ENCODE measurements around the gene SIAH2.
A peak's percentile ranks its signal among the peaks of the same experiment; 100 is the strongest.

The SIAH2 gene

DNA sequence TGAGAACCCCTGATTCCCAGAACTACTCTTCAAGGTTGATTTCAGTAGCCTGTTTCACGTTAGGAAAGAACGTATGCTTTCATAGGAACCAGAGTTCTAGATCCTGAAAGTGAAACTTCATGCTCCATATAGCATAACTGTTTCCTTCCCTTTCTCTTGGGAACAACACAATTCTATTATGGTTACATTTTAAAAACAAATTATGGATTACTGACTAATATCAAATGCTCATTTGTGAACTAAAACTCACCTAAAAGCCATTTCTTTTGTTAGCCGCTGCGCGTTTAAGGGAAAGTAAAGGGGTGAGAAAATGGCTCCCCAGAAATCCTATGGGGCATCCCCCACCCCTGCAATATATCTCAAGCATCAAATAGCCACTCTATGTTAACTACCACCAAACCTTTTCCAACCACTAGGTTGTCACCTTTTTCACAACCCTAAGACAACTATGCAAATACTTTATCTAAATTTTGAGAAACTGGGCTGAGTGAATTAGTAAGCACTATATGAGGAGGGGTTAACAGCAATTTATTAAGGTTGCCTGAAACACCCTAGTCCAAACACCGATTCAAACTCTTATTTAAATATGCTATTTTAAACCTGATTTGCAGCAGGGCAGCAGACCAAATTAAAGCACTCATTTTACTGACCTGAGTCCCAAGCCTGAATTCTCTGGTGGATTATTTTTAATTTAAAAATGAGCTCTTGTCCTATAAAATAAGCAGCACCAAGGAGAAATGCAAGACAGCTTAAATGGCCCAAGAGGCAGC lies 2.4 kb downstream of the SIAH2 start:
- no peak overlapping the region for H3K27ac ChIP-seq (ENCODE audit: low read depth, low read length)
- H3K9me3 ChIP-seq (ENCODE audit: control insufficient read depth, insufficient read depth, low read depth, low read length): no peaks in the 10 kb centered on the region
- no peak overlapping the region for H3K9ac ChIP-seq (ENCODE audit: low read length)
- H3K4me1 ChIP-seq (ENCODE audit: control insufficient read depth, insufficient read depth, low read length): peaks cover 32% of the 10 kb centered on the region
- H3K4me3 ChIP-seq (ENCODE audit: low read depth, low read length): peak overlapping the region; percentile 86
- H3K36me3 ChIP-seq (ENCODE audit: control insufficient read depth, insufficient read depth, low read length): no peaks in the 10 kb centered on the region; the same call in 1 of the 2 replicates
- H3K27me3 ChIP-seq (ENCODE audit: control insufficient read depth, insufficient read depth, low read length): peaks cover 20% of the 10 kb centered on the region

DNA sequence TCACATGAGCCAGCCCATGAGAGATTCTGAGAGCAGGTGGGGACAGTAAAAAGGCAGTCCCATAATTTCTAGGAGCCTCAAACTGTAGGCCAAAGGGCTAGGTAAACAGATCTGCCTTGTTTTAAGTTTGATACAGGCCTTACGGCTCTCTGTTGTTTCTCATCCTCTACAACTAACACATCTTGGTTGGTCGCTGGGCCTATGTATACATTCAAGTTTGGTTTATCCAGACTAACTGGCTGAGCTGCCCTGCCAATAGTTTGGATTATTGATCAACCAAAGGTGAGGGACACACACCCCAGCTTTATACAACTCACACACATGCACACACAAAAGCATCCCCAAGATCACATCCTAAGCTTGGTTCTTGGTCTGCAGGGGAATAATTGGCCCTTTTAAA lies 3.0 kb downstream of the SIAH2 start:
- Histone ChIP-seq H3K36me3 (ENCODE audit: control insufficient read depth, insufficient read depth, low read length) (no peaks in the 10 kb centered on the region; the same call in 1 of the 2 replicates), H3K27me3 (ENCODE audit: control insufficient read depth, insufficient read depth, low read length) (peaks cover 20% of the 10 kb centered on the region), H3K4me3 (ENCODE audit: low read depth, low read length) (no peak overlapping the region), H3K27ac (ENCODE audit: low read depth, low read length) (no peak overlapping the region), H3K9me3 (ENCODE audit: control insufficient read depth, insufficient read depth, low read depth, low read length) (no peaks in the 10 kb centered on the region), H3K9ac (ENCODE audit: low read length) (no peak overlapping the region), H3K4me1 (ENCODE audit: control insufficient read depth, insufficient read depth, low read length) (peaks cover 29% of the 10 kb centered on the region)

DNA sequence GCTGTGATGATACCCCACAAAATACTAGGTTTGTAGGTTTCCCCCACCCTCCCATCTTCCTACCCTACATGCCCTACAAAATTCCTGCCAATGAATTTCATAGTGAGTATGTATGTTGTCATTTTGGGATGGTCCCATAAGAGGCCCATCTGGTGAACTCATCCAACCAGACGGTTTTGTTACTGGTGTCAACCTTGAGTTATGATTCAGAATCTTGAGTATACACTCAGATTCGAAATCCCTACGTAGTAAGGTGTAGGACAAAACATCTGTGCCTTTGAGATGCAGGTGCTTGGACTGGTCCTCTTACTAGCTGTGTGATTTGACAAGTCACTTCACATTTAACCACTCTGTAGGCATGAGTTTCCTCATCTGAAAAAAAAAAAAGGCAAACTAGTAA lies 3.6 kb downstream of the SIAH2 start:
- no peak overlapping the region for H3K27ac ChIP-seq (ENCODE audit: low read depth, low read length)
- H3K9ac ChIP-seq (ENCODE audit: low read length): no peak overlapping the region
- H3K9me3 ChIP-seq (ENCODE audit: control insufficient read depth, insufficient read depth, low read depth, low read length): no peaks in the 10 kb centered on the region
- no peaks in the 10 kb centered on the region; the same call in 1 of the 2 replicates for H3K36me3 ChIP-seq (ENCODE audit: control insufficient read depth, insufficient read depth, low read length)
- no peak overlapping the region for H3K4me3 ChIP-seq (ENCODE audit: low read depth, low read length)
- H3K4me1 ChIP-seq (ENCODE audit: control insufficient read depth, insufficient read depth, low read length): peaks cover 25% of the 10 kb centered on the region
- H3K27me3 ChIP-seq (ENCODE audit: control insufficient read depth, insufficient read depth, low read length): peaks cover 15% of the 10 kb centered on the region

DNA sequence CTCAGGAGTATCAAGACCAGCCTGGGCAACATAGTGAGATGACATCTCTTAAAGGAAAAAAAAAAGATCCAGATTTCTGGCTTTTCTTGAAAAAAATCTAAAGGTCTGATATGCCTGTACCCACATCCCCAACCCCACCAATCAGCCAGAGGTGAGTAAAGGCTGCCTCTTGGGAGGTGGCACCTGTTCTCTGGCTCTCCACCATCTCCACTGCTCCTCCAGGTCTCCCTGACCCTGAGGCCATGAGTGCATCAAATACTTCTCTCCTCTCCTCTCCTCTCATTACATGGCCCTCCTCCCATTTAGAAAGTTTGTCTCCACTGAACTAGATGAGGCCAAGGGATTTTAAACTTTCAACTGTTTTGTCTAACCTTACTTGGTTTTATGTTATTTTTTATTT lies 5.2 kb downstream of the SIAH2 start:
- Histone ChIP-seq H3K9ac (ENCODE audit: low read length) (no peak overlapping the region), H3K4me1 (ENCODE audit: control insufficient read depth, insufficient read depth, low read length) (peaks cover 21% of the 10 kb centered on the region), H3K9me3 (ENCODE audit: control insufficient read depth, insufficient read depth, low read depth, low read length) (no peaks in the 10 kb centered on the region), H3K27ac (ENCODE audit: low read depth, low read length) (no peak overlapping the region), H3K36me3 (ENCODE audit: control insufficient read depth, insufficient read depth, low read length) (peaks cover 5% of the 10 kb centered on the region; the same call in 1 of the 2 replicates), H3K4me3 (ENCODE audit: low read depth, low read length) (no peak overlapping the region), H3K27me3 (ENCODE audit: control insufficient read depth, insufficient read depth, low read length) (peaks cover 8% of the 10 kb centered on the region)

DNA sequence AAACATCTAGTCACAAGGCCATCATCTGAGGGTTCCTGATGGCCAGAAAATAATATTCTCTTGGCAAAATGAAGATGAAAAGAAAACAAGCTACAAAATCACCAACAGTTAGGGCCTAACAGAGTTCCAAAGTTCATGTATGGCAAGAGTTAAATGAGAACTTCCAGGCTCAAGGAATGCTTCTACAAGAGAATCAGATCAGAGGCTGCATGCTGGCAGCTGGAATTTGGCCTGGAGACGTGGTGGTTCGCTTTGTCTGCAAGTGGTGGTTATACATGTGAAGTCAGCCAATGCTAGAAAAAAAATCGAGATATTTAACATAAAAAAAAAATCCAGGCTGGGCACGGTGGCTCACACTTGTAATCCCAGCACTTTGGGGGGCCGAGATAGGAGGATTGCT lies 5.6 kb downstream of the SIAH2 start:
- Histone ChIP-seq H3K9me3 (ENCODE audit: control insufficient read depth, insufficient read depth, low read depth, low read length) (no peaks in the 10 kb centered on the region), H3K27me3 (ENCODE audit: control insufficient read depth, insufficient read depth, low read length) (peaks cover 7% of the 10 kb centered on the region), H3K9ac (ENCODE audit: low read length) (no peak overlapping the region), H3K36me3 (ENCODE audit: control insufficient read depth, insufficient read depth, low read length) (peaks cover 7% of the 10 kb centered on the region; the same call in 1 of the 2 replicates), H3K27ac (ENCODE audit: low read depth, low read length) (no peak overlapping the region), H3K4me3 (ENCODE audit: low read depth, low read length) (no peak overlapping the region), H3K4me1 (ENCODE audit: control insufficient read depth, insufficient read depth, low read length) (peaks cover 21% of the 10 kb centered on the region)

DNA sequence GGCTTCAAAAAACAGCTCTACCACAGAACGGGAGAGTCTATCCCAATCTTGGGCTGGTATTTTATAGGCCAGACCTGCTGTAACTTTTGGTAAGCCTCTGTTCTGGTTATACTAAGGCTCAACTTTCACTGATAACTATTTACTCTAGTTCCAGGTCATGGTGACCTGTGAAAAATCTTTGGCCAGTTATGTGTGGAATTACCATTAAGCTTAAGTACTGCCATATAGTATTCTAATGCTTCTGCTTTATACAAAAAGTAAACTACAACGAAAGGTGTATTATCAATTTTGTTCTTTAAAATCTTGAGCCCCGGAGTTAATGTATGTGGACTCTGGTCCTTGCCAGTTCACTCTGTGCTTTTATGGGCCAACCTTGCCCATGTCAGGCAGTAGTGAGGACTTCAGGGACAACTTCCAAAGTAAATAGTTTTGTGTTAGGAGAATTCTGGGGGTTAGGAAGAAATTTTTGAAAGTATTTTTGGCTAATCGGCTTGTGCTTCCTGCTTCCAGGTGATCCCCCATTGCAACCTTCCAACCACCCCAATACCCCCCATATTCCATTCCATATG lies 6.4 kb downstream of the SIAH2 start:
- Histone ChIP-seq H3K9ac (ENCODE audit: low read length) (no peak overlapping the region), H3K27ac (ENCODE audit: low read depth, low read length) (no peak overlapping the region)

DNA sequence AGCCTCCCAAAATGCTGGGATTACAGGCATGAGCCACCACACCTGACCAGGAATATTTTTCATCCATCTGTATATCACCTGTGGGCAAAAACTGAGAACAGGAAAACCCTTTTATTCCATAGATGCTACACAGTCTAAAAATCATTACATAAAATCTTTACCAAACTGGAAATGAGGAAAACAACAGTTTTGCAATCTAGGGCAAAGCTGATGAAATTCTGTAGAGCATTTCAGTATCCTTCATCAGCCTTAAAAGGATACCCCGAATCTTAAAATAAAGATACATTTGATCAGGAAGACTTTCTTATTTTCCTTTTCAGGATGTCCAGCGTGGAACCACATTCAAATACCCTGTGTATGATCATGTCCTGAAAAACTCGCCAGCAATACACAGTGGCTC lies 7.1 kb downstream of the SIAH2 start:
- no peaks in the 10 kb centered on the region for H3K9me3 ChIP-seq (ENCODE audit: control insufficient read depth, insufficient read depth, low read depth, low read length)
- H3K9ac ChIP-seq (ENCODE audit: low read length): no peak overlapping the region
- no peak overlapping the region for H3K27ac ChIP-seq (ENCODE audit: low read depth, low read length)
- peaks cover 21% of the 10 kb centered on the region for H3K4me1 ChIP-seq (ENCODE audit: control insufficient read depth, insufficient read depth, low read length)
- no peak overlapping the region for H3K4me3 ChIP-seq (ENCODE audit: low read depth, low read length)
- H3K36me3 ChIP-seq (ENCODE audit: control insufficient read depth, insufficient read depth, low read length): peaks cover 7% of the 10 kb centered on the region; the same call in 1 of the 2 replicates
- H3K27me3 ChIP-seq (ENCODE audit: control insufficient read depth, insufficient read depth, low read length): no peaks in the 10 kb centered on the region

More for the DNA sequence above, 6.4 kb downstream of the SIAH2 start:
- H3K9me3 ChIP-seq (ENCODE audit: control insufficient read depth, insufficient read depth, low read depth, low read length): no peaks in the 10 kb centered on the region
- peaks cover 27% of the 10 kb centered on the region for H3K4me1 ChIP-seq (ENCODE audit: control insufficient read depth, insufficient read depth, low read length)
- H3K36me3 ChIP-seq (ENCODE audit: control insufficient read depth, insufficient read depth, low read length): peaks cover 7% of the 10 kb centered on the region; the same call in 1 of the 2 replicates
- H3K4me3 ChIP-seq (ENCODE audit: low read depth, low read length): no peak overlapping the region
- H3K27me3 ChIP-seq (ENCODE audit: control insufficient read depth, insufficient read depth, low read length): no peaks in the 10 kb centered on the region; the same call in 1 of the 2 replicates

DNA sequence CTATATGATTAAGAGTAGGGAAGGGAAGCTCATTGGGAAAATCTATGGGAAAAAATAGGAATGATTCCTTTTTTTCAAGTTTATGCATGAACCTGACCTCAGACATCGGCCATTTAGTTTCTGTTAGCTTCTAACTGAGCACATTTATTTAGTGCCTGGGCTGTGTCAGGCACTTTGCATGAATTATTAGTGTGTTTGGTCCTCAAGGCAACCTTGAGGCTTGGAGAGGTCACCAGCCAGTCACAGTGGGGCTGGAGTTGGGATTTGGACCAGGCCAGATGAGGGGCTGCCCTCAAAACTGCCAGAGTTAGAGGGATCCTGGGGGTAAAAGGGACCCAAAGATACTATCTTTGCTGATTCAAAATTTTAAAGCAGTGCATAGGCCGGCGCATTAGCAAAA lies 8.1 kb downstream of the SIAH2 start:
- Histone ChIP-seq H3K36me3 (ENCODE audit: control insufficient read depth, insufficient read depth, low read length) (peaks cover 7% of the 10 kb centered on the region; the same call in 1 of the 2 replicates), H3K27me3 (ENCODE audit: control insufficient read depth, insufficient read depth, low read length) (no peaks in the 10 kb centered on the region), H3K27ac (ENCODE audit: low read depth, low read length) (no peak overlapping the region), H3K9me3 (ENCODE audit: control insufficient read depth, insufficient read depth, low read depth, low read length) (no peaks in the 10 kb centered on the region), H3K4me1 (ENCODE audit: control insufficient read depth, insufficient read depth, low read length) (peaks cover 14% of the 10 kb centered on the region), H3K9ac (ENCODE audit: low read length) (no peak overlapping the region), H3K4me3 (ENCODE audit: low read depth, low read length) (no peak overlapping the region)

DNA sequence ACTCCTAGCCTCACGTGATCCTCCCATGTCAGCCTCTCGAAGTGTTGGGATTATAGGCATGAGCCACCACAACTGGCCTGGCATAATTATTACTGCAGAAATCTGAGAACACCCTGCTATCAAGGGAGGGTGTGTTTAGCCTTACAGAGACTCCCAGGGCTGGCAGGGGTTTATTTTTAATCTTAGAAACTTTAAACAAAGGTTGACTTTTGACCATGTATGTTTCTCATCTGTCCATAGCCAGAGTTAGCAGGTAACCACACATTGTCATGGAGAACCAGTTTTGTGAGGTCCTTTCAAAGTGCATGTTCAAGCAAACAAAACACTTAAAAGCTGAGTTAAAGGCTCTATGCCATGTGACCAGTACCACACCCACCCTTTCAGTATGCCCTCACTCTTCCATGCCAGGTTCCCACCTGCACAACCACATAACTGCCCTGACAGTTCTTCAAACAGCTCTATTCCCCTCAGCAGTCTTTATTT lies 11.1 kb downstream of the SIAH2 start:
- no peaks in the 10 kb centered on the region for H3K9me3 ChIP-seq (ENCODE audit: control insufficient read depth, insufficient read depth, low read depth, low read length)
- H3K36me3 ChIP-seq (ENCODE audit: control insufficient read depth, insufficient read depth, low read length): 0 out of 2 replicates have a peak, but pooled peaks cover 7% of the 10 kb centered on the region
- H3K9ac ChIP-seq (ENCODE audit: low read length): no peak overlapping the region
- H3K4me1 ChIP-seq (ENCODE audit: control insufficient read depth, insufficient read depth, low read length): peaks cover 7% of the 10 kb centered on the region
- H3K4me3 ChIP-seq (ENCODE audit: low read depth, low read length): no peak overlapping the region
- H3K27me3 ChIP-seq (ENCODE audit: control insufficient read depth, insufficient read depth, low read length): no peaks in the 10 kb centered on the region
- H3K27ac ChIP-seq (ENCODE audit: low read depth, low read length): no peak overlapping the region

DNA sequence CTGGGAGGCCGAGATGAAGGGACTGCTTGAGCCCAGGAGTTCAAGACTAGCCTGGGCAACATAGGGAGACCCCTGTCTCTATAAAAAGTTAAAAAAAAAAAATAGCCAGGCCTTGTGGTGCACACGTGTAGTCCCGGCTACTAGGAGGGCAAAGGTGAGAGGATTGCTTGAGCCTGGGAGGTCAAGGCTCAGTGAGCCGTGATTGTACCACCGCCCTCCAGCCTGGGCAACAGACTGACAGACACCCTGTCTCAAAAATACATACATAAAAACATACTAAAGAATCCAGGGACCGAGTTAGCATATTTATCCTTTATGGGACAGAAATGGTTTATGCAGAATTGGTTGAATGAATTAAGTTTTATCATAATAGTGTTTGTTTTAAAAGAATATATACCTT lies 13.7 kb downstream of the SIAH2 start:
- Histone ChIP-seq H3K4me1 (ENCODE audit: control insufficient read depth, insufficient read depth, low read length) (peaks cover 7% of the 10 kb centered on the region), H3K4me3 (ENCODE audit: low read depth, low read length) (no peak overlapping the region), H3K9me3 (ENCODE audit: control insufficient read depth, insufficient read depth, low read depth, low read length) (no peaks in the 10 kb centered on the region), H3K27me3 (ENCODE audit: control insufficient read depth, insufficient read depth, low read length) (no peaks in the 10 kb centered on the region), H3K36me3 (ENCODE audit: control insufficient read depth, insufficient read depth, low read length) (0 out of 2 replicates have a peak, but pooled peaks cover 7% of the 10 kb centered on the region), H3K9ac (ENCODE audit: low read length) (no peak overlapping the region), H3K27ac (ENCODE audit: low read depth, low read length) (no peak overlapping the region)

DNA sequence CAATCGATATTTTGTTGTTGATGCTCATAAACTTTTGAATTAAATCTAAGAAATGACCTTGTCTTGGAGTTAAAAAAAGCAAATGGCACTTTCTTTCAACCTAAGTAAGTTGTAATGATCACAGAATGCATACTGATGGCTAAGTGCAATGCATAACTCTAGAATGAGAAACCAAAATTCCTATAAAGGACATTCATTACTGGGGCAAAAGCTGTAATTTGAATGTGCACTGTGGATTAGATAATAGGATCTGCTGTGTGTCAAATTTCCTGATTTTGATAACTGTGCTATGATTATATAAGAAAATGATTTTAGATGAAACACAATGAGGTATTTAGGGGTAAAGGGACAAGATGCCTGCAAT lies 14.3 kb downstream of the SIAH2 start:
- Histone ChIP-seq H3K27me3 (ENCODE audit: control insufficient read depth, insufficient read depth, low read length) (no peaks in the 10 kb centered on the region), H3K9ac (ENCODE audit: low read length) (no peak overlapping the region), H3K27ac (ENCODE audit: low read depth, low read length) (no peak overlapping the region), H3K4me1 (ENCODE audit: control insufficient read depth, insufficient read depth, low read length) (peaks cover 7% of the 10 kb centered on the region), H3K4me3 (ENCODE audit: low read depth, low read length) (no peak overlapping the region), H3K36me3 (ENCODE audit: control insufficient read depth, insufficient read depth, low read length) (0 out of 2 replicates have a peak, but pooled peaks cover 7% of the 10 kb centered on the region), H3K9me3 (ENCODE audit: control insufficient read depth, insufficient read depth, low read depth, low read length) (no peaks in the 10 kb centered on the region)

All from HUES6 (cell line).